Fibroblast of skin of back (primary cell): Measurements from ENCODE around the gene RAPGEFL1.
A peak's percentile ranks its signal among the peaks of the same experiment; 100 is the strongest.
"Not testable (repeated sequence)": the region's sequence is repeated elsewhere in the genome, so short reads cannot be mapped to it uniquely, and the experiment has no call there.

Source experiments
- DNase-seq: peaks from one replicate; pipeline ENCODE4 v3.0.0-alpha.2; 2013

The RAPGEFL1 gene

DNA sequence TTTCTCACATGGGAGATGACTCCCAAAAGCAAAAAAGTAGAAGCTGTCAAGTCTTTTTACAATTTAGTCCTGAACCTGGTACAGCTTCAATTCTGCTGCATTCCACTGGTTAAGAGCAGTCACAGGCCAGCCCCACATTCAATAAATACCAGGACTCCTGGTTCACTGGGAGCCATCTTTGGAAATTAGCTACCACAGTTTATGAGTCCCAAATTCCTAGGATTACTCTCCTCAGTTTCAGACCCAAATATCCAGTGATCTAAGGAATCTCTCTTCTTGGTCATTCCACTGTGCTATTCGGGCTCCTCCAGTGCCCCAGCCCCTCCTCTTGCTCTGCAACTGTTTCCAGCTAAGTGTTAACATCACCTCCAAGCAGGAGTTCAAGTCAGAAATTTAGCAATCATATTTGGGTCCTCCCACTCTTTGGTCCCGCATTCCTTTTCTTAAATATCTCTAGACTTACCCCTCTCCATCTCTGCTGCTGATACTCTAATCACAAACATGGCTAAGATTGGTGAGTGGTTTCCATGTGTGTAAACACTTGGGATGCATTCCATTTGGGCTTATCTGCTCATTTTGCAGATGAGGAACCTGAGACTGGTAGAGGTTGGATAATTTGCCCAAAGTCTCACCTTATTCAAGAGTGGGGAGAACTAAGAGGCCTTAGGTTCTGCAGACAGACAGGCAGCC lies 32.3 kb downstream of the RAPGEFL1 start:
- peak; percentile 81 for DNase-seq

DNA sequence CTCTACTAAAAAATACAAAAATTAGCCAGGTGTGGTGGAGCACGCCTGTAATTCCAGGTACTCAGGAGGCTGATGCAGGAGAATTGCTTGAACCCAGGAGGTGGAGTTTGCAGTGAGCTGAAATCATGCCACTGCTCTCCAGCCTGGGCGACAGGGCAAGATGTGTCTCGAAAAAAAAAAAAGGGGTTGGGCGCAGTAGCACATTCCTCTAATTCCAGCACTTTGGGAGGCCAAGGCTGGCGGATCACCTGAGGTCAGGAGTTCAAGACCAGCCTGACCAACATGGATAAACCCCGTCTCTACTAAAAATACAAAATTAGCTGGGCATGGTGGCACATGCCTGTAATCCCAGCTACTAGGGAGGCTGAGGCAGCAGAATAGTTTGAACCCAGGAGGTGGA lies 36.6 kb downstream of the RAPGEFL1 start:
- not testable (repeated sequence) for DNase-seq

DNA sequence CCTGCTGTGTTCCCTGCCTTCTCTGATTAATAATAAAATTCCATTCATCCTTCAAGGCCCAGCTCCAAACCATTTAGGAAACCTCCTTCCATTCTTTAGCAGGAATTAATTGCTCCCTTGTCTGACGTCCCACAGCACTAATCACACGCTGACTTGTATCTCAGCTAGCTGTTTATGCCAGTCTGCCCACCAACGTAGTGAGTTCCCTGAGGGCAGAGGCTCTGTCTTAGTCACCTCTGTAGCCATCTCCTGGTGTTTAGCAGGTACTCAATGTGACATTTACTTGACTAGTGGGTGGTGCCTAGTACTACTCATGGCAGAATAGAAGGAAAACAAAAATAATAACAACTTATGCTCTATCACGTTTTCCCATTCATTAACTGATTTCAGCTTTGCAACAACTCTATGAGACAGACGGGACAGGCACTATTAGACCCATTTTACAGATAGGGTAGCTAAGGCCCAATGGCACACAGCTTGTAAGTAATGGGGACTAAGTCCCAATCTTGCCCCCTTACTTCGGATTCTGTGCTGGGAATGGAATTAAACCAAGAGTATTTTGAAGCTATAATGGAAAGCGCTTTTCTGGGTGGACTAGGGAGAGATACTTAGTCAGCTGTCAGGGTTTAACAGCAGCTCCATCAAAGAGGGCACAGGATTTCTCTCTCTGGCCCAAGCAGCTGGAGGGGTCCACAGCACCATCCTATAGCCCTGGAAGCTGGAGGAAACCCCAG lies 40.9 kb downstream of the RAPGEFL1 start:
- no peak for DNase-seq

DNA sequence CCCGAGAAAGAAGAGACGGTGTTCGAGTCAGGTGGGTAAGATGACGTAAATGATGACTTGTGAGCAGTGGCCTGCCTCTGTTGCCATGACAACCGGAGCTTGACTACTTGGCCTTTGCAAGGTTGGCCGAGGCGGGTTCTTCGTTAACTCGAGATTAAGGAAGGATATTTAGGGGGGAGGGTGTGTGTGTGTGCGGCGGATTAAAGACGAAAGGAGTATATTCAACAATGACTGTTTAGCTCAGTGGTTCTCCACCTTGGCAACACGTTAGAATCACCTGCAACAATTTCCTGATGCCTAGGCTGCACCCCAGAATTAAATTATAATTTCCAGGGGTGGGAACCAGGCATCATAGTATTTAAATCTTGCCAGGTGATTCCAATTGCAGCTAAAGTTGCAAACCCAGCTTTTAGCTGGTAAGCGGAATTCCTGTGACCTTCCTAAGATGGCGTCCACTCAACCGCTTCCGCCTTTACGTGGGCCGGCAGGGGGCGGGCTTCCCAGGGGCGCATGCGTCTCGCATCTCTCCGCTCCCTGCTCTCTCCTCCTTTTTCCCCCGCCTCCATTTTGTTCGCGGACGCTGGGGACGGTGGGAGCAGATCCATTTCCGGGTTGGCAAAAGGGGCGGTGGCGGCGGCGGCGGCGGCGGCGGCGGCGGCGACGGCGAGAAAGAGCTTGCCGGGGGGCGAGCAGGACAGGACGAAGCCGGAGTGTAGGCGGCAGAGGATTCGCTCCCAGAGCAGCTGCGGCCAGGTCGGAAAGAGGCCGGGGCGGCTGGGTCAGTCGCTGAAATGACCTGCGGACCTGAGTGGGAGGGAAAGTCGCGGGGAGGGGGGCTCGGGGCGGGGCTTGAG lies 41.7 kb downstream of the RAPGEFL1 start, which contains the start of gene WIPF2:
Gene WIPF2 (plus strand): TSS at position 565 of the 854 bp plus-strand sequence. CDS start 37,156 bp downstream, outside the sequence.
- peak; percentile 97 for DNase-seq

DNA sequence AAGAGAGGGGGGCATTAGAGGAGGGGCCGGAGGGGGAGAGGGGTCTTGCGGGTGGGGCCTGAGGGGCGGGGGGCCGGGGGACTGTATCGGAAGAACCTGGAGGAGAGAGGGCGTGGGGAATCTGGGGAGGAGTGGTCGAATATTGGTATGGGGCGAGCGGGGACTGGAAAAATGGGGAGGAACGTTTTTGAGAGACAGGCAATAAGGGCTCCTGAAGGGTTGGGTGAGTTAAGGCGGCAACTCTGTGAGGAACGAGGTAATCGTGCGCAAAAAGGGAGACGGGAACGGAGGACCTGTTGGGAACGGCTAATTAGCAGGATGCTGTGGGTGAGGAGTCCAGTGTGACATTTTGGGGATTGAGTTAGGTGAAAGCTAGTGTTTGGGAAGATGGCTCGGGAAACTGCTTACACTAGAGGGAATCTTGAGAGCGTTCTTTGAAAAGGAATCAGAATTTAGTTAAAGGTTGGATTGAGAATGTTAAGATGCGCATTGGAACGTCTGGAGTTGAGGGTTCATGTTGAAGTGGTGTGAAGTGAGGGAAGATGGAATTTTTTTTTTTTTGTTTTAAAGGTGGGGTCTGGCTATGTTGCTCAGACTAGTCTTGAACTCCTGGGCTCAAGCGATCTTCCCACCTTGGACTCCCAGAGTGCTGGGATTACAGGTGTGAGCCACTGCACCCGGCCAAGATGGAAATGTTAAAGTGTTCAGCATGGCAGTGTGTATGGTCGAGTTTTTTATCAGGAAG lies 42.5 kb downstream of the RAPGEFL1 start:
- peak; percentile 62 for DNase-seq

DNA sequence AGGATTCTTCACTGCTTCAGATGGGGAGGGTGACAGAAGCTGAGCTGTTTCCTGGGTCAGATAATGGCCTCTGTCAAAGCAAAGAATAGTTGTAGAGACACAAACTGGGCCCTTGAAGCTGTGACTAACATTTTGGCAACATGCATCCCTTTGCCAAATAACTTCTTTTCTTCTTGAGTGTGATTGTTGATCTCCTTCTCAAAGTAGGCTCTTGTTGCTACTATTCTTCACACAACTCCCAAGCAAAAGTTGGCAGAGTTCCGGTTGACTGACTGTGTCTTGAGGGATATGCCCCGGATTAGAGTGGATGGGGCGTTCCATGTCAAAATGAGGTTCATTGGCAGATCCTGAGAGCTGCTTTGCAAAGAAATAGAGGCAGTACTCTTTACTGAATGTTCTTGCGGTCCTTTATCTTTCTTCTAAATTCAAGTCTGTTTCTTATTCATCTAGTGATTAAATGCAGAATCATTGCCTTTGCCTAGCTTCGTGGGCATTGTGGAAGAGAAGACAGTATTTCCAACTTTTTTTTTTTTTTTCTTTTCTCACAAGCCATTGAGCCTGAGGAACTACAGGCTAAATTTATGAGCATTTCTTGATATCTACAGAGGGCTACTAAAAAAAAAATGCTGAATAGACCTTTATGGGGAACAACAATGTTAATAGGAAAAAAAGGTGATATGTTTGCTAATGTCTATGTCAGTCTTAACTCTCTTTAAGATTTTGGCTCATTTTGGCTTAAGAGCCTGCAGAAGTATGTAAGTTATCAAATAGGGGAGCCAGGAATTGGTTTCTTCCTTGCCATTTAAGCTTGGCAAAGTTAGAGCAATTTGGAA lies 47.7 kb downstream of the RAPGEFL1 start:
- peak; percentile 39 for DNase-seq

DNA sequence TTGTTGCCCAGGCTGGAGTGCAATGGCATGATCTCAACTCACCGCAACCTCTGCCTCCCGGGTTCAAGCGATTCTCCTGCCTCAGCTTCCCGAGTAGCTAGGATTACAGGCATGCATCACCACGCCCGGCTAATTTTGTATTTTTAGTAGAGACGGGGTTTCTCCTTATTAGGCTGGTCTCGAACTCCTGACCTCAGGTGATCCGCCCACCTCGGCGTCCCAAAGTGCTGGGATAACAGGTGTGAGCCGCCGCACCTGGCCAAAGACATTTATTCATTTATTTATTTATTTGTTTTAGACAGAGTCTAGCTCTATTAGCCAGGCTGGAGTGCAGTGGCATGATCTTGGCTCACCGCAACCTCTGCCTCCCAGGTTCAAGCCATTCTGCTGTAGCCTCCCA lies 51.9 kb downstream of the RAPGEFL1 start:
- DNase-seq: not testable (repeated sequence)

DNA sequence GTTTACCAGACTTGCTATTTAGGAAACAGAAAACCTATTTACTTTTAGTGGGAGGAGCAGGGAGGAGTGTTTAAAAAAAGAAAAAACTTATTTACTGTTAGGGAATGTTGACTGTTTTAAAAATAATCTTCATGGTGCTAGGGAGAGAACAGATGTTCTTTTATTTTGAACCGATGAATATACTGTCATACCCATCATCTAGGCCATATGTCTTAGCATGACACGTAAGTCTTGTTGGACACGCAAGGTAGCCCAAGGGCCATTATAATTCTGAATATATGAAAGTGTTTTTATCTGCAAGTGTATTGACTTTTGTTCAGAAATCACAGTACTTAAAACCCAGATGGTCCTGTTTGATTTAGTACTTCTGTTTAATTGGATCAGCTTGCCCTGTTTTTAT lies 53.4 kb downstream of the RAPGEFL1 start:
- DNase-seq: no peak

DNA sequence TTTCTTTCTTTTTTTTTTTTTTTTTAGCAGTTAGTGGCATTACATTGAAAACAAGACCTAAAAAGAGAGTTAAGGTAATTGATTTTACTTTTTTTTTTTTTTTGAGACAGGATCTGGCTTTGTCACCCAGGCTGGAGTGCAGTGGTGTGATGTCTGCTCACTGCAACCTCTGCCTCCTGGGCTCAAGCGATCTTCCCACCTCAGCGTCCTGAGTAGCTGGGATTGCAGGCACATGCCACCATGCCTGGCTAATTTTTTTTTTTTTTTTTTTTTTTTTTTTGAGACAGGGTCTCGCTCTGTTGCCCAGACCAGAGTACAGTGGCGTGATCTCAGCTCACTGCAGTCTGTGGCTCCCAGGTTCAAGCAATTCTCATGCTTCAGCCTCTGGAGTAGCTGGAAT lies 54.7 kb downstream of the RAPGEFL1 start:
- DNase-seq: not testable (repeated sequence)

DNA sequence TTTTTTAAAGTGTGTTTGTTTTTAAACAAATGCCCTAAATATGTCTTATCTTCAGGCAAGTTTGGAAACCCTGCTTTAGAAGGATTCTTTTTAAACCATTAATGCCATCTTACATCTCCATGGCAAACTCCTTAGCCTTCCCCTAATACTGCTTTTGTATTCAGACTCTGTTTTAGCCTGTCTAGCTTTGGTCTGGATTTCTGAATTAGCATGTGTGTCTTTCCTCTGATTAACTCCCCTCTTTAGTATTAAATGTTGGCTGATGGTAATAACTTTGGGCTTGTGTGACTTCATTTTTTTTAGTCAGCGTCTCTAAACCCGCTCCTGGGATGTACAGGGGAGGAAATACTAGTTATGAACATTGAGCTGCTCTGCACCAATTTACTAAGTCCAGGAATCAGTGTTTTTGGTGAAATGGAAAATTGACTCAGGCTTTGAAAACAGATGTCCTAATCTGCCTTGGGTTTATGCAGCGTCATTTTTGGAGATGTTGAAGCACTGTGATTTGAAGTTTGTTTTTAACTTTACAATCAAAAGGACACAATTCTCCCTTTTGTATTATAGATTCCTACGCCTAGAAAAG lies 64.1 kb downstream of the RAPGEFL1 start:
- no peak for DNase-seq

DNA sequence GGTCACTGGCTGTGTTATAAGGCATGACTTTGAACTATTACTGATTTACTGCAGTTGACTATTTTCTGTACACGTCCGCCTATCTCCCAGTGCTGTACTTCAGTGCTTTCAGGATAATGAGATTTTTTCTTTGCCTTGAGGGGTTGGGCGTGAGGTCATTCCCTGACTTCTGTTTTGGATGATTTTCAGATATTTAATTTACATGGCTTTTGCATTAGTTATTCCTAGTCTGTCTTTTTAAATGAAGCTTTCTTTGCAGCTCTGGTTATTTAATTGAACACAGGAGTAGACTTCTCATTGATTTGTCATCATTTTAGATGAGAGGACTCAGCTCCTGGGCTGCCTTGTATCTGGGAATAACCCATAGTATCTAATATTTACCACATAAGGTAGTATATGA lies 65.5 kb downstream of the RAPGEFL1 start:
- peak; percentile 41 for DNase-seq

DNA sequence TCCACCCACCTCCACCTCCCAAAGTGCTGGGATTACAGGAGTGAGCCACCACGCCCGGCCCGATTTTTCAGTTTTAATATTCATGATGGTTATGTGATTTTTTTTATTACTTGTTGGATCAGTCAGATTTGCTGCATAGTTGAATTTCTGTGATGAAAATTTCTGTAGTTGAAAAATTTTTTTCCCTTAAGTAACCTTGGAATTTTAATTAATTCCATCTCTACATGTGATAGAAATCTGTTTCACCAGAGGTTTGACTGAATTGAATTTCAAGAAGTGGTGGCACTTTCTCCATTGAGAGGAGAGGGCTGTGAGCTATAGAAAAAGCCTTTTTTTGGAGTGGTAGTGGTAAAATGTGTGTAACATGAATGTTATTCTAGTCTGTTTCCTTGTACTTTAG lies 66.5 kb downstream of the RAPGEFL1 start:
- peak; percentile 31 for DNase-seq

DNA sequence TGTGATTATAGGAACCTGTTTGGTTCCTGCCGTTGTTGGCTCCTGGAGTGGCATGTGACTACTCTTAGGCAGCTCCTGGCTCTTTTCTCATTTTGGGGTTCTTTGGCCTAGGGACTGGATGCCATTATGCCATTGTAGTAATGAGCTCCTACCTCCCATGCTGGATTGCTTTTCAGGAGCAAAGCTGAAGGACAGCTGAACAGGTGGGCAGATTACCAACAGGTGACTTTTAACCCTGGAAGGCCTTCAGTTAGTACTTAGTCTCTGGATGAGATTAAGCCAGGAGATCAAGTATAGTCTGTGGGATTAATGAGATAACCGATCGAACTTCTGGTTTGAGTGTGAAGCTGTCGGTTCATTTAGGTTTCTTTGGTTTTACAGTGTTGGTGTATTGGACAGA lies 67.0 kb downstream of the RAPGEFL1 start:
- no peak for DNase-seq
